Sigmoid colon (tissue), 7 donors: ENCODE data around the gene MAPK10. TPM values are rescaled to one million over a fixed set of nuclear protein-coding genes. Genes with fewer than 3 reads are reported as not detected.

Experiments used
- DNase-seq: peaks from one replicate; pipeline ENCODE4 v3.0.0-alpha.2; 2019
- H3K27ac ChIP-seq, 4 donors: fragments of 200-600 bp; sonication (generic); one replicate each; pipeline ENCODE4 v1.5.1; 2016 to 2019; ENCODE audit warnings: mild to moderate bottlenecking in 1 of 4
- H3K27me3 ChIP-seq, 3 donors: fragments of 200-600 bp; sonication (generic); one replicate each; pipeline ENCODE4 v1.5.1; 2019; ENCODE audit warnings: mild to moderate bottlenecking in 1 of 3
- H3K36me3 ChIP-seq, 4 donors: fragments of 200-600 bp; sonication (generic); one replicate each; pipeline ENCODE4 v1.5.1; 2016 to 2019
- H3K4me1 ChIP-seq, 4 donors: fragments of 200-600 bp; sonication (generic); one replicate each; pipeline ENCODE4 v1.5.1; 2017 to 2019
- H3K4me3 ChIP-seq, 4 donors: fragments of 200-600 bp; sonication (generic); one replicate each; pipeline ENCODE4 v1.5.1; 2017 to 2019; ENCODE audit warnings: mild to moderate bottlenecking in 2 of 4, moderate library complexity in 1 of 4
- H3K9me3 ChIP-seq, 4 donors: fragments of 200-600 bp in 3 of 4; sonication (generic) in 3 of 4; one replicate each; pipeline versions ENCODE4 v1.5.1 to v1.6.1; 2013 to 2019
- CTCF ChIP-seq, 4 experiments: fragments of 450-650 bp in 3 of 4; fragments of 200-600 bp in 1 of 4; IDR thresholded peaks; one replicate each; pipeline ENCODE4 v1.5.1; 2016 to 2019; ENCODE audit warnings: antibody characterized with exemption in 4 of 4, mild to moderate bottlenecking in 3 of 4, moderate library complexity in 2 of 4
- EP300 ChIP-seq, 4 donors: sonication (generic); formaldehyde crosslinking; IDR thresholded peaks; one replicate each; pipeline ENCODE4 v1.6.1; 2017; ENCODE audit warnings: antibody characterized with exemption in 4 of 4
- POLR2A ChIP-seq, 2 donors: fragments of 450-650 bp; IDR thresholded peaks; one replicate each; pipeline ENCODE4 v1.6.1; 2016; ENCODE audit warnings: antibody characterized with exemption in 2 of 2, mild to moderate bottlenecking in 2 of 2, moderate library complexity in 2 of 2
- POLR2AphosphoS5 ChIP-seq, 4 donors: sonication (generic); formaldehyde crosslinking; IDR thresholded peaks; one replicate each; pipeline ENCODE4 v1.6.1; 2017; ENCODE audit warnings: antibody characterized with exemption in 4 of 4
- WGBS, 2 donors: extraction: QIAGEN DNeasy Blood & Tissue Kit; methylation state at CpG; one replicate each; pipeline ENCODE4 v1.1.7; 2013; 5-methylcytosine and 5-hydroxymethylcytosine counted together
- intact Hi-C: fragments of 100-400 bp; cut with DNase I; formaldehyde crosslinking; loops from one replicate; pipeline ENCODE4 v1.15.1; 2023
- polyA plus RNA-seq, 3 donors: library from polyadenylated mRNA; stranded (reverse); fragments of 200-250 nt; gene quantifications; one replicate each; pipeline ENCODE4 v1.2.3, GENCODE V29; 2013
- total RNA-seq, 4 donors: library from RNA; depleted of rRNA; stranded (reverse); fragments of >200 nt; gene quantifications; one replicate each; pipeline ENCODE4 v1.1.0, GENCODE V29; 2016
- donor health status: healthy with polysubstance abuse.
- donor health status: Bipolar disorder and iron deficiency.
- donor health status: healthy.

The MAPK10 gene
- total and polyA plus RNA-seq, 7 donors: 3.0 to 28.5 (median 24.3) TPM

DNA sequence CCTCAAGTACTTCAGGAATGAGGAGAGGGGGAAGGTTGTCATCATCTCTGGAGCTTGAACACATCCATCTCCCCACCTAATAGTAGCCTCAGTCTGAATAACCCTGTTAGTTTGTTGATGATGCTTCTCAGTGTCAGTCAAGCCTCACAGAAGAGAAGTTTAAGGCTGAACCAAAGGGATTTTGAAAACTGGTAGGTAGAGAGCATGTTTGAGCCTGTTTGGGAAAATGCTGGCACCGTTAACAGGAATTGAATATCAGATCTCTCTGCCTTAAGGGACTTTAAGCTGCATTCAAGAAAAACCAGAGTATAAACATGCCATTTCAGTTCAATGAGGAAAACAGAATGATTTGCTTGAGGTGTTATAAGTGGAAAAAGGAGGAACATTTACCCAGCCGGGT lies 73.1 kb downstream of the MAPK10 start:
- intact Hi-C loops: no loop called here

GRCh38 chr4:86283371-86283770 lies 76.5 kb downstream of the MAPK10 start:
- intact Hi-C loops: no loop called here
- Histone ChIP-seq H3K27me3 (no peaks in the 10 kb centered on the region), H3K36me3 (no peaks in the 10 kb centered on the region), H3K27ac (no peak overlapping the region), H3K4me1 (no peaks in the 10 kb centered on the region), H3K4me3 (no peak overlapping the region), H3K9me3 (no peaks in the 10 kb centered on the region)
- DNase-seq: no peak
- WGBS, 2 donors: 15 to 45% methylated on average over 3 of the region's 3 CpGs
- TF ChIP-seq POLR2AphosphoS5 (IDR thresholded peaks at IDR 0.05) (no peak), POLR2A (IDR thresholded peaks at IDR 0.05) (no peak), CTCF (IDR thresholded peaks at IDR 0.05) (no peak), EP300 (IDR thresholded peaks at IDR 0.05) (no peak)

More for the DNA sequence above, 73.1 kb downstream of the MAPK10 start:
- Histone ChIP-seq H3K4me1 (no peaks in the 10 kb centered on the region), H3K4me3 (no peak overlapping the region), H3K9me3 (no peaks in the 10 kb centered on the region), H3K36me3 (no peaks in the 10 kb centered on the region), H3K27me3 (no peaks in the 10 kb centered on the region), H3K27ac (no peak overlapping the region)
- WGBS, 2 donors: 73 to 80% methylated on average over 2 of the region's 2 CpGs
- DNase-seq: no peak
- TF ChIP-seq POLR2AphosphoS5 (IDR thresholded peaks at IDR 0.05) (no peak), POLR2A (IDR thresholded peaks at IDR 0.05) (no peak), EP300 (IDR thresholded peaks at IDR 0.05) (no peak), CTCF (IDR thresholded peaks at IDR 0.05) (no peak)

DNA sequence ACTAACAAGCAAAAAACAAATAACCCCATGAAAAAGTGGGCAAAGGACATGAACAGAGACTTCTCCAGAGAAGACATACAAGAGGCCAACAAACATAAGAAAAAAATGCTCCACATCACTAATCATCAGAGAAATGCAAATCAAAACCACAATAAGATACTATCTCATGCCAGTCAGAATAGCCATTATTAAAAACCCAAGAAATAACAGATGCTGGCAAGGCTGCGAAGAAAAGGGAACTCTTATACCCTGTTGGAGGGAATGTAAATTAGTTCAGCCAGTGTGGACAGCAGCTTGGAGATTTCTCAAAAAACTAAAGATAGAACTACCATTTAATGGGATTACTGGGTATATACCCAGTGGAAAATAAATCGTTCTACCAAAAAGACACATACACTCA lies 79.6 kb downstream of the MAPK10 start:
- intact Hi-C loops: no loop called here
- H3K27me3 ChIP-seq: no peaks in the 10 kb centered on the region
- H3K9me3 ChIP-seq: no peaks in the 10 kb centered on the region
- no peak for DNase-seq
- H3K36me3 ChIP-seq: no peaks in the 10 kb centered on the region
- WGBS, 2 donors: 70 to 78% methylated on average over 2 of the region's 2 CpGs
- H3K4me1 ChIP-seq: no peaks in the 10 kb centered on the region
- H3K27ac ChIP-seq: no peak overlapping the region
- TF ChIP-seq EP300 (IDR thresholded peaks at IDR 0.05): no peak
- TF ChIP-seq POLR2A (IDR thresholded peaks at IDR 0.05): no peak
- no peak for TF ChIP-seq CTCF (IDR thresholded peaks at IDR 0.05)
- no peak for TF ChIP-seq POLR2AphosphoS5 (IDR thresholded peaks at IDR 0.05)
- H3K4me3 ChIP-seq: no peak overlapping the region

DNA sequence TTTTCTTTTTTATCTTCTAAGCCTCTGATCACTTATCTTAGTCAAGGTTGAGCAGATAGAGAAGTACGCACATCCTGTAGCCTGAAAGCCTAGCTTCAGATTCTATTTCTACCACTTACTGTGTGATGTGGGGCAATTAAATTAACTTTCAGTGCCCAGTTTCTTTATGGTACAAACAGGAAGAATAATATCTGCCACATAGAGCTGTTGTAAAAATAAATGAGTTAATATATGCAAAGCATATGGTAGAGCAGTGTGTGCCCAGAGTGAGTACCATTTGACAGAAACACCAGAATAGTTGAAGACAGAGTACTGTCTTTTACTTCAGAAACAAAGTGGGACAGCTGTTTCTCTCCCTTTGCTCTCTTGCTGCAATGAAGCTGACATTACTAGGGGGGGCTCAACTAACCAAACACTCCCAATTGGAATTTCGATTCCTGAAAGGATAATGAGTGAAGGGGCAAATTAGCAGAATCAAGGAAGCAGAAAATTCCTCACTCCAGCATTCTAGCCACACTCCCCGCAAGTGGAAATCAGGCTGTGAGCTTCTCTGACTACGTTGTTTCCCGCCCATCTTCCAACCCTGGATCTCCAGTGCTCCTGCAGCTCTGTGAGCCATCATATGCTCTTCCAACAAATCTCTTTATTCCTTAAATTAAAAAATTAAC lies 80.4 kb downstream of the MAPK10 start:
- intact Hi-C loops: no loop called here
- TF ChIP-seq POLR2AphosphoS5 (IDR thresholded peaks at IDR 0.05) (no peak), POLR2A (IDR thresholded peaks at IDR 0.05) (no peak), CTCF (IDR thresholded peaks at IDR 0.05) (no peak), EP300 (IDR thresholded peaks at IDR 0.05) (no peak)
- H3K27me3 ChIP-seq: no peaks in the 10 kb centered on the region
- WGBS, 2 donors: 74 to 82% methylated on average over 5 of the region's 5 CpGs
- H3K36me3 ChIP-seq: no peaks in the 10 kb centered on the region
- H3K4me1 ChIP-seq: no peaks in the 10 kb centered on the region
- no peak overlapping the region for H3K4me3 ChIP-seq
- H3K27ac ChIP-seq: no peak overlapping the region
- no peaks in the 10 kb centered on the region for H3K9me3 ChIP-seq
- DNase-seq: no peak

DNA sequence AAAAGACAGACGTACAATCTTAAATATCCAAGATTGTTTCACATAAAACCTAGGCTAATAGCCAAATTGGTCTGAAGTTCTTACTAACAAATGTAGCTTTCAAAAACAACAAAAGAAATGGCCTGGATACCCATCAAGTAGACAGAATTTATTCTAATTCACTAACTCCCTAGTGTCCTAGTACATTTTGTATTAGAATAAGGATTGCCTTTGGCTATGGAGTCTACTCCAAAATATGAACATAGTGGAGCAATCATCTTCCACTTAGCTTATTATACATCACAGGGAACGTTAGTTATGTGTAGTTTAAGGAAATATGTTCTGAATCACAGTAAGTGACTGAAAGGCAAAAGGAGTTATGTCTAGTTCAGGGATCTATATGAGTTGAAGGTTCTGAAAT lies 81.7 kb downstream of the MAPK10 start:
- H3K4me1 ChIP-seq: no peaks in the 10 kb centered on the region
- H3K36me3 ChIP-seq: no peaks in the 10 kb centered on the region
- no peaks in the 10 kb centered on the region for H3K27me3 ChIP-seq
- TF ChIP-seq POLR2AphosphoS5 (IDR thresholded peaks at IDR 0.05): no peak
- TF ChIP-seq EP300 (IDR thresholded peaks at IDR 0.05): no peak
- no peak for TF ChIP-seq CTCF (IDR thresholded peaks at IDR 0.05)
- TF ChIP-seq POLR2A (IDR thresholded peaks at IDR 0.05): no peak
- intact Hi-C loops: no loop called here
- 38 to 63% methylated on average over 2 of the region's 2 CpGs for WGBS, 2 donors
- no peaks in the 10 kb centered on the region for H3K9me3 ChIP-seq
- H3K4me3 ChIP-seq: no peak overlapping the region
- no peak for DNase-seq
- no peak overlapping the region for H3K27ac ChIP-seq
